ENCODE measurements around the gene LMAN1L.

The LMAN1L gene

GRCh38 chr15:74809956-74810355 lies 2.7 kb upstream of the LMAN1L start:
- in situ Hi-C loops (cut with MboI; ENCODE audit: low sequenced_read_pairs): no loop called here

DNA sequence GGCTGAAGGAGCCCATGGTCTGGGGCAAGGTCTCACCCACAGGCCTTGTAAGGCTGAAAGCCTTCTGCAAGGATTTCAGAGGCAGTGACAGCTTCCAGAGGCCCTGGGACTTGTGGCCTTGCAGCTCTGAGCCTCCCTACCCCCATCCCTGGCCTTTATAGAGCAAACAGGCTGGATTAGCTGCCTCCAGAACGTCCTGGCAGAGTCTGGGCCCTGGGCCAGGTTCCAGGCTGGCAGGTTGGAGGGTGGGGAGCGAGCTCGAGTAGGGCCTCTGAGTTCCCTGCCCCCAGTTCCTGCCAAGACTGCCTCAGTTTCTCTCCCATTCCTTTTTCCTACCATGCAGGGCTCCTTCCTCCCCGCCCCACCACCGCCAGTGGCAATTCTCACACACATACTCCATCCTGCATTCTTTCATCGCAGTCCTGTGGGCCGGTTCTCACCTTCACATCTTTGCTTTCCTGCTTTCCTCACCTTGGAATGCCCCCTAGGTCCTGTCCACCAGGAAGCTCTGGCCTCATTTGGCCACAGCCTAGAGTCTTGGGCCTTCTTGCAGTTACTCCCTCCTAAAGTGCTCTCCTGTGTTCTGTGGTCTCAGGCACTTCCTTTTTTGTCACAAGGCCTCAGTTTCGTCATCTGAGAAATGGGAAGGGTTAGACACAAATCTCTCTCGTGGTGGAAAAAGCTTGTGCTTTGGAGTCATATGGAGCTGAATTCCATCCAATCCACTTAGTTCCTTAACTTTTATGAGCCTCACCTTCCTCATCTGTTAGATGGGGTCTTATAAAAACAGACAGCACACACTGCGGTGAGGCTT lies 2.7 kb downstream of the LMAN1L start:
- in situ Hi-C loops (cut with MboI; ENCODE audit: low sequenced_read_pairs): no loop called here

- in situ Hi-C loops (cut with MboI; ENCODE audit: low sequenced_read_pairs): no loop called here
Observed at GRCh38 chr15:74815961-74816360, 3.3 kb downstream of the LMAN1L start.

DNA sequence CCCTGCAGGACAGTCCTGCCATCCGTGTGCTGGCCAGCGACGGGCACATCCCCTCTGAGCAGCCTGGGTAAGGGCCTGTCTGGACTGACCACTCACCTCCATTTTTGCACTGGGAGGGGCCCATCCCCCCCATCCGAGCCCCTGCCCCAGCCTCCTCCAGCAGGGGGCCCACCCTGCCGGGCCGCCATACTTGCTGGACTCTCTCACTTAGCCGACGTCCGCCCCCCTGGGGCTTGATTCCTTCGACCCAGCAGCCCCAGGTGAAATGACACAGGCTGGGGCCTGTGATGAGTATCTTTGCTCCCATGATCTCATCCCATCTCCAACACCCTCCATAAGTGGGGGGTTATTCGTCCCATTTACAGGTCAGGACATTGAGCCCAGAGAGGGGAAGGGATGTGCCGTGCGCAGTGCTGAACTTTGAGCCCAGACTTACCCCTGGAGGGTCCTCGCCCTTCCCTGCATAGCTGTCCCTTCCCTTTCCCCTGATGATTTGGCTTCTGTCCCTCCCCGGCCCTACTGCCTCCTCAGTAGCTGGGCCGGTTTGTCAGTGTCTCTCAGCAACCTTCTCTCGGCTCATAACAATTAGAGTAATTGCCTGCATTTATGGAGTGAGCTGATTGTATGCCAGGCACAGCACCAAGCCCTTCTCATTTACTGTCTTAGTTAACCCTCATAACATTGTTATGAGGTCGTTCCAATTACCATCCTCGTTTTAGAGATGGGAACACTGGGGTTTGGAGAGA lies 4.2 kb downstream of the LMAN1L start:
- in situ Hi-C loops (cut with MboI; ENCODE audit: low sequenced_read_pairs): no loop called here

- in situ Hi-C loops (cut with MboI; ENCODE audit: low sequenced_read_pairs): no loop called here
Observed at GRCh38 chr15:74817370-74817737, 4.7 kb downstream of the LMAN1L start.

GRCh38 chr15:74820056-74820455 lies 7.4 kb downstream of the LMAN1L start:
- in situ Hi-C loops (cut with MboI; ENCODE audit: low sequenced_read_pairs): no loop called here

- in situ Hi-C loops (cut with MboI; ENCODE audit: low sequenced_read_pairs): no loop called here
Observed at GRCh38 chr15:74821091-74821789, 8.6 kb downstream of the LMAN1L start.

DNA sequence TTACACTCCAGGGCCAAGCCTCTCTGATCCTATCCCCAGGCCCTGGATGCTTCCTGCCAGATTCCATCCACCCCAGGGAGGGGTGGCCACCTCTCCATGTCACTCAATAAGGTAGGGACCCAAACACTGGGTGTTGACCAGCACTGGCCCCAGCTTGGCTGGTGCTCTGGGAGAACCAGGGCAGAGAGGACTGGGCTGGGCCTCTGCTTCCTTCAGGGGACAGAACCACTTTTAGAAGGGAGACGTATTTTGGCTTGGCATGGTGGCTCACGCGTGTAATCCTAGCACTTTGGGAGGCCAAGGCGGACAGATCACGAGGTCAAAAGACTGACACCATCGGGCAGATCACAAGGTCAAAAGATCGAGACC lies 9.1 kb downstream of the LMAN1L start:
- in situ Hi-C loops (cut with MboI; ENCODE audit: low sequenced_read_pairs): no loop called here

GRCh38 chr15:74822233-74822632 lies 9.6 kb downstream of the LMAN1L start:
- in situ Hi-C loops (cut with MboI; ENCODE audit: low sequenced_read_pairs): no loop called here

DNA sequence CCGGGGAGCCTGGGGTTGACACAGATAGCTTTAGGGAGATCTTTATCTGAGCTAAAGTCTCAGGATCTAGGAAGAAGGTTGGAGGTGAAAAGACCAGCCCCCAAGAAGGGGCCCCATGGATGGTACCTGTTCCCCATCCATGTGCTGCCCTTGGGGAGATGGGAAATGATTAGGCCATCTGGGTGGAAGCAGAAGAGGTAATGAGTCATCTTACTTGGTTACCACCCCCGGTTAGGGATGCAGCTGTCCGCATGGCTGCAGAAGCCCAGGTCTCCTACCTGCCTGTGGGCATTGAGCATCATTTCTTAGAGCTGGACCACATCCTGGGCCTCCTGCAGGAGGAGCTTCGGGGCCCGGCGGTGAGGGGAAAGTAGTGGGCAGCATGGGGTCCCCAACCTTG lies 10.7 kb downstream of the LMAN1L start:
- in situ Hi-C loops (cut with MboI; ENCODE audit: low sequenced_read_pairs): no loop called here

GRCh38 chr15:74824976-74825375 lies 12.3 kb downstream of the LMAN1L start:
- in situ Hi-C loops (cut with MboI; ENCODE audit: low sequenced_read_pairs): no loop called here

GRCh38 chr15:74825866-74826265 lies 13.2 kb downstream of the LMAN1L start:
- in situ Hi-C loops (cut with MboI; ENCODE audit: low sequenced_read_pairs): no loop called here

- in situ Hi-C loops (cut with MboI; ENCODE audit: low sequenced_read_pairs): no loop called here
Observed at GRCh38 chr15:74826364-74826819, 13.8 kb downstream of the LMAN1L start, which contains the start of gene CPLX3. TSS of gene CPLX3 (plus strand) at chr15:74826627. CDS start at chr15:74826704, 77 bp downstream.

GRCh38 chr15:74826921-74827320 lies 14.3 kb downstream of the LMAN1L start:
- in situ Hi-C loops (cut with MboI; ENCODE audit: low sequenced_read_pairs): no loop called here

DNA sequence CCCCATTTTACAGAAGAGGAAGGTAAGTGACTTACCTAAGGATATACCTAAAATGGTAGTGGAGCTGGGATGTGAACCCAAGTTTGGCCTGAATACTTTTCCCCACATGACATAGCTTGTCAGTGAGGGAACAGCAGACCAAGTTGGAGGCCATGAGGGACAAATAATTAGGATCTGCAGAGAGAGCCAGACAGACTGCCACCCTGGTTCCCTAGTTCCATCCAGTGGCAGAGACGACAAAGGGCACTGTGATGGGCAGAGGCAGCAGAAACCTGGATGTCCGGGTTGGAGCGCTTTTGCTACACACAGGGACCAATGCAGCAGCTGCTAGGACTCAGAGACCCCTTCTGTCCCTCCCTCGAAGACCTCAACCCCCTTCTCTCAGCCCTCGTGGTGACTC lies 15.0 kb downstream of the LMAN1L start:
- in situ Hi-C loops (cut with MboI; ENCODE audit: low sequenced_read_pairs): no loop called here

GRCh38 chr15:74828835-74829234 lies 16.2 kb downstream of the LMAN1L start:
- in situ Hi-C loops (cut with MboI; ENCODE audit: low sequenced_read_pairs): no loop called here

GRCh38 chr15:74829486-74829885 lies 16.9 kb downstream of the LMAN1L start:
- in situ Hi-C loops (cut with MboI; ENCODE audit: low sequenced_read_pairs): no loop called here

DNA sequence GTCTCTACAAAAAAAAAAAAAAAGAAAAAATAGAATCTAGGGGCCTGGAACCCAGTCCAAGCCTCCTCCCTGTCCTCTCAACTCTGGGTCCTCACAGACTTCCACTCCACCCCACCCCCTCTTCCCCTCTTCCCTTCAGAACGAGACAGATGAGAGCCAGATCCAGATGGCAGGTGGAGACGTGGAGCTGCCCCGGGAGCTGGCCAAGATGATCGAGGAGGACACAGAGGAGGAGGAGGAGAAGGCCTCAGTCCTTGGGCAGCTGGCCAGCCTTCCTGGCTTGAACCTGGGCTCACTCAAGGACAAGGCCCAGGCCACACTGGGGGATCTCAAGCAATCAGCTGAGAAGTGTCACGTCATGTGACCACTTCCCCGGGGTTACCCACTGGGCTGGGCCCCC lies 17.4 kb downstream of the LMAN1L start:
- in situ Hi-C loops (cut with MboI; ENCODE audit: low sequenced_read_pairs): no loop called here

DNA sequence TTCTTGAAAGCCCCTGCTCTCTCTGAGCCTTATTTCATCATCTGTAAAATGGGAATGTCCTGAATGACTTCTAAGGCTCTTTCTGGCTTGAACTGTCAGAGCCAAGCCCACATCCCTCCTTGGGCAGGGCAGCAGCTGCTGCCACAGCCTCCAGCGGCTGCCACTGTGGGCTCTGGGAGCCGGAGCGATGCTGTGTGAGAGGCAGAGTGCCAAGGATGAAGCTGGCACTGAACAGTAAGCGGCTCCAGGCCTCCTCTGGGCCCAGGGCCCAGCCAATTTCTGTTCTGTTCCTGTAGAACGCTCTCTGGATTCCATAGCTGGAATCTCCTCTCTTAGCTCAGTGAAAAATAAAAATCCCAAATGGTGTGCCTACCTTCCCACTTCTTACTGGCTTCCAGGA lies 18.2 kb downstream of the LMAN1L start:
- in situ Hi-C loops (cut with MboI; ENCODE audit: low sequenced_read_pairs): no loop called here

GRCh38 chr15:74831813-74832495 lies 19.3 kb downstream of the LMAN1L start:
- in situ Hi-C loops (cut with MboI; ENCODE audit: low sequenced_read_pairs): no loop called here

- in situ Hi-C loops (cut with MboI; ENCODE audit: low sequenced_read_pairs): no loop called here
Observed at GRCh38 chr15:74832826-74833225, 20.2 kb downstream of the LMAN1L start.

Data from HL-60/S4 treated with retinoic acid at 250 ng/mL for 4 days and 3 days (cell line).